WTC11 (cell line): Measurements from ENCODE around the gene CBY2. TPM values are rescaled to one million over a fixed set of nuclear protein-coding genes. Genes with fewer than 3 reads are reported as not detected.

Experiments
- ATAC-seq: fragments of 200-7000 bp; cut with Tn5 transposase; 2 replicates; pipeline ENCODE4 v1.10.0; 2021; ENCODE audit warnings: mild to moderate bottlenecking, moderate library complexity
- CTCF ChIA-PET: fragments of 300-600 bp; sonication (Branson Sonifier 250); formaldehyde crosslinking; loops from one replicate; lab custom pipeline; 2021; ENCODE audit warnings: antibody characterized with exemption; lab: Charles Lee
- POLR2A ChIA-PET: fragments of 350-600 bp; sonication (Branson Sonifier 250); formaldehyde crosslinking; loops from one replicate; lab custom pipeline; 2021; ENCODE audit warnings: antibody characterized with exemption; lab: Charles Lee
- DNase-seq: peaks from one replicate; pipeline ENCODE4 v3.0.0; 2021; ENCODE audit warnings: low spot score
- H3K27ac Mint-ChIP-seq: 2 replicates; pipeline ENCODE4 v1.8.0; 2021; ENCODE audit warnings: mixed read lengths
- H3K27me3 Mint-ChIP-seq: 2 replicates; pipeline ENCODE4 v1.8.0; 2021; ENCODE audit warnings: low read depth, mild to moderate bottlenecking, moderate library complexity, mixed read lengths
- H3K36me3 Mint-ChIP-seq: 2 replicates; pipeline ENCODE4 v1.8.0; 2021; ENCODE audit warnings: mixed read lengths
- H3K4me1 Mint-ChIP-seq: 2 replicates; pipeline ENCODE4 v1.8.0; 2022; ENCODE audit warnings: mixed read lengths
- H3K4me3 Mint-ChIP-seq: 2 replicates; pipeline ENCODE4 v1.8.0; 2021; ENCODE audit warnings: mild to moderate bottlenecking, moderate library complexity, mixed read lengths
- H3K9me3 Mint-ChIP-seq: 2 replicates; pipeline ENCODE4 v1.8.0; 2021; ENCODE audit warnings: mixed read lengths
- EMX1 ChIP-seq: fragments of 250-450 bp; sonication (Bioruptor Pico); IDR thresholded peaks from 2 replicates; pipeline ENCODE4 v1.8.0; 2021; ENCODE audit warnings: mild to moderate bottlenecking
- ETV6 ChIP-seq: sonication (generic); formaldehyde crosslinking; IDR thresholded peaks from 2 replicates; pipeline ENCODE4 v1.8.1; 2022; ENCODE audit warnings: mild to moderate bottlenecking, missing genetic modification reagents
- FOXP4 ChIP-seq: sonication (generic); formaldehyde crosslinking; IDR thresholded peaks from 2 replicates; pipeline ENCODE4 v1.8.0; 2022; ENCODE audit warnings: mild to moderate bottlenecking, missing genetic modification reagents
- IRF1 ChIP-seq: sonication (generic); formaldehyde crosslinking; IDR thresholded peaks from 2 replicates; pipeline ENCODE4 v1.8.0; 2023; ENCODE audit warnings: missing genetic modification reagents
- JAZF1 ChIP-seq: fragments of 250-450 bp; sonication (Bioruptor Pico); IDR thresholded peaks from 2 replicates; pipeline ENCODE4 v1.9.0; 2021; ENCODE audit warnings: moderate library complexity, mild to moderate bottlenecking, inconsistent platforms
- JUN ChIP-seq: sonication (generic); formaldehyde crosslinking; IDR thresholded peaks from 2 replicates; pipeline ENCODE4 v1.8.0; 2023; ENCODE audit warnings: mild to moderate bottlenecking, missing genetic modification reagents
- KAT7 ChIP-seq: sonication (generic); formaldehyde crosslinking; IDR thresholded peaks from 2 replicates; pipeline ENCODE4 v1.8.1; 2023; ENCODE audit warnings: missing genetic modification reagents, mild to moderate bottlenecking, borderline replicate concordance
- OVOL2 ChIP-seq: fragments of 250-450 bp; sonication (Bioruptor Pico); IDR thresholded peaks from 2 replicates; pipeline ENCODE4 v1.9.0; 2021; ENCODE audit warnings: mild to moderate bottlenecking, borderline replicate concordance
- SMAD3 ChIP-seq: sonication (generic); formaldehyde crosslinking; IDR thresholded peaks from 2 replicates; pipeline ENCODE4 v1.8.0; 2022; ENCODE audit warnings: missing genetic modification reagents, mild to moderate bottlenecking, borderline replicate concordance
- SMAD4 ChIP-seq: sonication (generic); formaldehyde crosslinking; IDR thresholded peaks from 2 replicates; pipeline ENCODE4 v1.8.0; 2022; ENCODE audit warnings: mild to moderate bottlenecking, missing genetic modification reagents
- ZNF121 ChIP-seq: sonication (generic); formaldehyde crosslinking; IDR thresholded peaks from 2 replicates; pipeline ENCODE4 v1.8.0; 2023; ENCODE audit warnings: missing genetic modification reagents
- ZNF232 ChIP-seq: sonication (generic); formaldehyde crosslinking; IDR thresholded peaks from 2 replicates; pipeline ENCODE4 v1.8.0; 2022; ENCODE audit warnings: mild to moderate bottlenecking, missing genetic modification reagents
- ZNF263 ChIP-seq: sonication (generic); formaldehyde crosslinking; IDR thresholded peaks from 2 replicates; pipeline ENCODE4 v1.8.1; 2022; ENCODE audit warnings: low read depth, mild to moderate bottlenecking, moderate library complexity, missing genetic modification reagents
- ZNF396 ChIP-seq: fragments of 250-450 bp; sonication (Bioruptor Pico); IDR thresholded peaks from 2 replicates; pipeline ENCODE4 v1.8.0; 2021; ENCODE audit warnings: mild to moderate bottlenecking, moderate library complexity, borderline replicate concordance
- ZNF512 ChIP-seq: sonication (generic); formaldehyde crosslinking; IDR thresholded peaks from 2 replicates; pipeline ENCODE4 v1.8.1; 2022; ENCODE audit warnings: missing genetic modification reagents, borderline replicate concordance
- ZNF671 ChIP-seq: fragments of 250-450 bp; sonication (Bioruptor Pico); IDR thresholded peaks from 2 replicates; pipeline ENCODE4 v1.8.0; 2021; ENCODE audit warnings: mild to moderate bottlenecking
- total RNA-seq: library from RNA; stranded (reverse); gene quantifications from 3 replicates; pipeline ENCODE4 v1.2.3, GENCODE V29; 2021
- TF ChIP-seq, protein P1 (sequence below): sonication (generic); formaldehyde crosslinking; IDR thresholded peaks from 2 replicates; pipeline ENCODE4 v1.8.1; 2023; ENCODE audit warnings: mild to moderate bottlenecking, missing genetic modification reagents
- TF ChIP-seq, protein P2 (sequence below): sonication (generic); formaldehyde crosslinking; IDR thresholded peaks from 2 replicates; pipeline ENCODE4 v1.8.0; 2022; ENCODE audit warnings: mild to moderate bottlenecking, missing genetic modification reagents
- TF ChIP-seq, protein P3 (sequence below): sonication (generic); formaldehyde crosslinking; IDR thresholded peaks from 2 replicates; pipeline ENCODE4 v1.8.1; 2023; ENCODE audit warnings: mild to moderate bottlenecking, missing genetic modification reagents

The CBY2 gene
- total RNA-seq, 1 experiment from 2014 or later = 0.74 TPM

DNA sequence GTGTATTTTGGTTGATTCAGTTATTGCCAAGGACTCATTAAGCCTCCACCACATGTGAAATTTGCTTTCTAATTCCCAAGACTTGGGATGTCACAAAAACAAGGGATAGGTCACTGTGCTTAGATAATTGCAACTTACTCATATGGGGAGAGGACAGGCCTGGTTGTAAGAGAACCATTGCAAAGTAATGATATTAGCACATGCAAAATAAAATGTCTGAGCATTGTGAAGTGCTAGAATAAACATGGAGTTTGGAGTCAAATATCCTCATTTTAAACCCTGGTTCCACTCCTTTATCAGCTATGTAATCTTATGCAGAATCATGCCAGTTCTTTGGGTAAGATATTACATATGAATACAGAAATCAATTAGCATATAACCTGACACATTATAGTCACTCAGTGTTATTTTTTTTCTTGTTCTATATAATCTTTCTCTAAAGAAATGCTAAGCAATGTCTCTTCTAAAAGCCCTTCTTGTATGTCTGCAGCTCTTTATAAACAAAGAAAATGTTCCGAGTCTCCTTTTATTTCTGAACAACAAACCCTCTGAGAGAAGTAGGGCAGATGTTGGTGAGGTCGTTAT is 5.5 kb downstream of the CBY2 start:
- no peak overlapping the region for H3K4me3 Mint-ChIP-seq
- ChIA-PET POLR2A (no interaction called here), CTCF (no interaction called here)
- H3K4me1 Mint-ChIP-seq = peaks cover 20% of the 10 kb centered on the region
- 0 out of 2 replicates have a peak, but pooled peaks cover 4% of the 10 kb centered on the region for H3K9me3 Mint-ChIP-seq
- TF ChIP-seq JUN (CRISPR knock-in tag) (no peak), JAZF1 (CRISPR knock-in tag) (no peak)
- no peak overlapping the region for H3K27ac Mint-ChIP-seq
- DNase-seq = no peak
- ATAC-seq = no peak
- H3K36me3 Mint-ChIP-seq = no peaks in the 10 kb centered on the region
- H3K27me3 Mint-ChIP-seq = peaks cover 4% of the 10 kb centered on the region

DNA sequence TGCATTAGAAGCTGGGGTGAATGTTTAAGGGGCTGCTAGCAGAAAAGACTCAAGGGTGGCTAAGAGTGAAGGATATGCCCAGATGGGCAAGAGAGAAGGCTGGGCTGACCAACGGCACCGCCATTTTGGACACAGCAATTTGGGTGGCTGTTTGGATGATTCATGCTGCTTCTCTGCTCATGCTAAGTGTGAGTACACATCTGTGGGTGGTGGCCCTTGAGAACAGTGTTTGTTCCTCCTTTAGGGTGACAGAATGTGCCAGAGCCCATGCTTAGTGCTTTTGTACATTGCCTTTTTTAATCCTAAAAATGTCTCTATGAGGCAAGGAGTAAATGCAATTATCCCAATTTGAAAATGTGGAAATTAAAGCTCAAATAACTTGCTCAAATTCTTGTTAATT is 9.8 kb downstream of the CBY2 start:
- no peak for TF ChIP-seq IRF1 (CRISPR knock-in tag)
- TF ChIP-seq SMAD3 (CRISPR knock-in tag) = no peak
- TF ChIP-seq FOXP4 (CRISPR knock-in tag) = no peak
- TF ChIP-seq ZNF396 = no peak
- no peak for TF ChIP-seq JAZF1 (CRISPR knock-in tag)
- no peak for TF ChIP-seq ZNF512 (CRISPR knock-in tag)
- no peak for TF ChIP-seq SMAD4 (CRISPR knock-in tag)
- TF ChIP-seq ZNF671 (CRISPR knock-in tag) = no peak
- no peak for TF ChIP-seq KAT7 (CRISPR knock-in tag)
- 0 out of 2 replicates have a peak, but pooled peaks cover 4% of the 10 kb centered on the region for H3K9me3 Mint-ChIP-seq
- no peaks in the 10 kb centered on the region for H3K36me3 Mint-ChIP-seq
- ChIA-PET POLR2A (no interaction called here), CTCF (interaction anchor here (0.6 kb wide), 1 partner anchor 34 kb away, joined by 3 read pairs; no protein-coding TSS in a partner anchor)
- H3K4me1 Mint-ChIP-seq = peaks cover 3% of the 10 kb centered on the region; the same call in 1 of the 2 replicates
- no peak overlapping the region for H3K27ac Mint-ChIP-seq
- H3K4me3 Mint-ChIP-seq = no peak overlapping the region
- ATAC-seq = no peak
- no peak for DNase-seq
- H3K27me3 Mint-ChIP-seq = no peaks in the 10 kb centered on the region

DNA sequence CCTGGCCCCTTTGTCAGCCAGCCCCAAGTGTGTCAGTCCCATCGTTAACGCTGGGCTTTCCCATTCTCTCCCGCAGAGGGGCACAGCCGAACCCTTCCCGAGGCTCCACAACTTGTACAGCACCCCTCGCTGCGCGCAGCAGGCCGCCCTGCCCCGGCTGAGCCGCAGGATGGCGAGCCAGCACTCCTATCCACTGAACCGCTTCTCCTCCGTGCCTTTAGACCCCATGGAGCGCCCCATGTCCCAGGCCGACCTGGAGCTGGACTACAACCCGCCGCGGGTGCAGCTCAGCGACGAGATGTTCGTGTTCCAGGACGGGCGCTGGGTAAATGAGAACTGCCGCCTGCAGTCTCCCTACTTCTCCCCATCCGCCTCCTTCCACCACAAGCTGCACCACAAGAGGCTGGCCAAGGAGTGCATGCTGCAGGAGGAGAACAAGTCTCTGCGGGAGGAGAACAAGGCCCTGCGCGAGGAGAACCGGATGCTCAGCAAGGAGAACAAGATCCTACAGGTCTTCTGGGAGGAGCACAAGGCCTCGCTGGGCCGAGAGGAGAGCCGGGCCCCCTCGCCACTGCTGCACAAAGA is 11.1 kb downstream of the CBY2 start:
- ATAC-seq = no peak
- CTCF ChIA-PET = interaction anchor here (1.5 kb wide), 1 partner anchor 29 kb away, joined by 4 read pairs; no protein-coding TSS in a partner anchor
- DNase-seq = peak; percentile 10
- Mint-ChIP-seq H3K4me1 (0 out of 2 replicates have a peak, but pooled peaks cover 4% of the 10 kb centered on the region), H3K9me3 (0 out of 2 replicates have a peak, but pooled peaks cover 4% of the 10 kb centered on the region)
- TF ChIP-seq OVOL2 (CRISPR knock-in tag) (no peak), ZNF121 (CRISPR knock-in tag) (no peak), ZNF263 (no peak), JUN (CRISPR knock-in tag) (no peak), EMX1 (CRISPR knock-in tag) (no peak), ETV6 (no peak), ZNF232 (CRISPR knock-in tag) (no peak)
- TF ChIP-seq, protein P1, sequence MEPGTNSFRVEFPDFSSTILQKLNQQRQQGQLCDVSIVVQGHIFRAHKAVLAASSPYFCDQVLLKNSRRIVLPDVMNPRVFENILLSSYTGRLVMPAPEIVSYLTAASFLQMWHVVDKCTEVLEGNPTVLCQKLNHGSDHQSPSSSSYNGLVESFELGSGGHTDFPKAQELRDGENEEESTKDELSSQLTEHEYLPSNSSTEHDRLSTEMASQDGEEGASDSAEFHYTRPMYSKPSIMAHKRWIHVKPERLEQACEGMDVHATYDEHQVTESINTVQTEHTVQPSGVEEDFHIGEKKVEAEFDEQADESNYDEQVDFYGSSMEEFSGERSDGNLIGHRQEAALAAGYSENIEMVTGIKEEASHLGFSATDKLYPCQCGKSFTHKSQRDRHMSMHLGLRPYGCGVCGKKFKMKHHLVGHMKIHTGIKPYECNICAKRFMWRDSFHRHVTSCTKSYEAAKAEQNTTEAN = no peak
- TF ChIP-seq, protein P2, sequence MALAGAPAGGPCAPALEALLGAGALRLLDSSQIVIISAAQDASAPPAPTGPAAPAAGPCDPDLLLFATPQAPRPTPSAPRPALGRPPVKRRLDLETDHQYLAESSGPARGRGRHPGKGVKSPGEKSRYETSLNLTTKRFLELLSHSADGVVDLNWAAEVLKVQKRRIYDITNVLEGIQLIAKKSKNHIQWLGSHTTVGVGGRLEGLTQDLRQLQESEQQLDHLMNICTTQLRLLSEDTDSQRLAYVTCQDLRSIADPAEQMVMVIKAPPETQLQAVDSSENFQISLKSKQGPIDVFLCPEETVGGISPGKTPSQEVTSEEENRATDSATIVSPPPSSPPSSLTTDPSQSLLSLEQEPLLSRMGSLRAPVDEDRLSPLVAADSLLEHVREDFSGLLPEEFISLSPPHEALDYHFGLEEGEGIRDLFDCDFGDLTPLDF (CRISPR knock-in tag) = no peak
- TF ChIP-seq, protein P3, sequence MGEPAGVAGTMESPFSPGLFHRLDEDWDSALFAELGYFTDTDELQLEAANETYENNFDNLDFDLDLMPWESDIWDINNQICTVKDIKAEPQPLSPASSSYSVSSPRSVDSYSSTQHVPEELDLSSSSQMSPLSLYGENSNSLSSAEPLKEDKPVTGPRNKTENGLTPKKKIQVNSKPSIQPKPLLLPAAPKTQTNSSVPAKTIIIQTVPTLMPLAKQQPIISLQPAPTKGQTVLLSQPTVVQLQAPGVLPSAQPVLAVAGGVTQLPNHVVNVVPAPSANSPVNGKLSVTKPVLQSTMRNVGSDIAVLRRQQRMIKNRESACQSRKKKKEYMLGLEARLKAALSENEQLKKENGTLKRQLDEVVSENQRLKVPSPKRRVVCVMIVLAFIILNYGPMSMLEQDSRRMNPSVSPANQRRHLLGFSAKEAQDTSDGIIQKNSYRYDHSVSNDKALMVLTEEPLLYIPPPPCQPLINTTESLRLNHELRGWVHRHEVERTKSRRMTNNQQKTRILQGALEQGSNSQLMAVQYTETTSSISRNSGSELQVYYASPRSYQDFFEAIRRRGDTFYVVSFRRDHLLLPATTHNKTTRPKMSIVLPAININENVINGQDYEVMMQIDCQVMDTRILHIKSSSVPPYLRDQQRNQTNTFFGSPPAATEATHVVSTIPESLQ (CRISPR knock-in tag) = no peak
- TF ChIP-seq, all 79 proteins: peak for 0
- Mint-ChIP-seq H3K36me3 (no peaks in the 10 kb centered on the region), H3K27ac (no peak overlapping the region), H3K4me3 (no peak overlapping the region), H3K27me3 (no peaks in the 10 kb centered on the region)
- POLR2A ChIA-PET = no interaction called here
